HEK293T (cell line): ENCODE results near the gene TMEM144.
"Not testable (repeated sequence)": the region's sequence is repeated elsewhere in the genome, so short reads cannot be mapped to it uniquely, and the experiment has no call there.

ENCODE experiments used
- CTCF ChIA-PET: fragments of 350-600 bp; formaldehyde crosslinking; extraction: SDS; loops from one replicate; lab custom pipeline; 2021; ENCODE audit warnings: antibody characterized with exemption, inconsistent platforms; lab: Yijun Ruan, JAX
- POLR2A ChIA-PET: fragments of 350-600 bp; formaldehyde crosslinking; extraction: SDS; loops from one replicate; lab custom pipeline; 2020; ENCODE audit warnings: antibody characterized with exemption, inconsistent platforms; lab: Yijun Ruan, JAX
- DNase-seq: peaks from one replicate; pipeline ENCODE4 v3.0.0; 2012; ENCODE audit warnings: mixed read lengths; ENCODE audit errors: extremely low spot score
- ARNT ChIP-seq: fragments of 450-650 bp; IDR thresholded peaks from 2 replicates; pipeline ENCODE4 v1.6.1; 2017; ENCODE audit warnings: mild to moderate bottlenecking
- BHLHE40 ChIP-seq: fragments of 450-650 bp; IDR thresholded peaks from 2 replicates; pipeline ENCODE4 v1.6.1; 2016; ENCODE audit warnings: mild to moderate bottlenecking, moderate library complexity, borderline replicate concordance
- CTBP1 ChIP-seq: fragments of 450-650 bp; IDR thresholded peaks from 2 replicates; pipeline ENCODE4 v1.6.1; 2016; ENCODE audit warnings: borderline replicate concordance
- ELF4 ChIP-seq: fragments of 450-650 bp; IDR thresholded peaks from 2 replicates; pipeline ENCODE4 v1.6.1; 2017; ENCODE audit warnings: antibody characterized with exemption
- FOXA1 ChIP-seq: fragments of 450-650 bp; IDR thresholded peaks from 2 replicates; pipeline ENCODE4 v1.6.1; 2016; ENCODE audit warnings: mild to moderate bottlenecking
- FOXK2 ChIP-seq: fragments of 450-650 bp; IDR thresholded peaks from 2 replicates; pipeline ENCODE4 v1.6.1; 2016; ENCODE audit warnings: mild to moderate bottlenecking
- FOXM1 ChIP-seq: fragments of 450-650 bp; IDR thresholded peaks from 2 replicates; pipeline ENCODE4 v1.6.1; 2017; ENCODE audit warnings: mild to moderate bottlenecking, borderline replicate concordance
- HDGF ChIP-seq: fragments of 450-650 bp; IDR thresholded peaks from 2 replicates; pipeline ENCODE4 v1.6.1; 2017; ENCODE audit warnings: antibody characterized with exemption, borderline replicate concordance
- L3MBTL2 ChIP-seq: fragments of 450-650 bp; conservative IDR thresholded peaks from 2 replicates; pipeline ENCODE4 v1.6.1; 2016; ENCODE audit warnings: mild to moderate bottlenecking
- LEF1 ChIP-seq: fragments of 450-650 bp; IDR thresholded peaks from 2 replicates; pipeline ENCODE4 v1.6.1; 2017; ENCODE audit warnings: mild to moderate bottlenecking, borderline replicate concordance
- NFRKB ChIP-seq: fragments of 450-650 bp; IDR thresholded peaks from 2 replicates; pipeline ENCODE4 v1.6.1; 2016; ENCODE audit warnings: mild to moderate bottlenecking, moderate library complexity
- PKNOX1 ChIP-seq: fragments of 450-650 bp; IDR thresholded peaks from 2 replicates; pipeline ENCODE4 v1.6.1; 2016
- SP1 ChIP-seq: fragments of 450-650 bp; IDR thresholded peaks from 2 replicates; pipeline ENCODE4 v1.6.1; 2017
- SUZ12 ChIP-seq: fragments of 450-650 bp; IDR thresholded peaks from 2 replicates; pipeline ENCODE4 v1.6.1; 2016; ENCODE audit warnings: mild to moderate bottlenecking
- TARDBP ChIP-seq: fragments of 450-650 bp; IDR thresholded peaks from 2 replicates; pipeline ENCODE4 v1.6.1; 2016
- ZNF384 ChIP-seq: fragments of 450-650 bp; IDR thresholded peaks from 2 replicates; pipeline ENCODE4 v1.6.1; 2016

Gene TMEM144

GRCh38 chr4:158268553-158268952 is 58.3 kb downstream of the TMEM144 start:
- TF ChIP-seq SUZ12 (no peak), ZNF384 (no peak), SP1 (no peak), PKNOX1 (no peak), FOXA1 (no peak), HDGF (no peak)
- CTCF ChIA-PET: interaction anchor here (0.6 kb wide), 1 partner anchor 8 kb away, joined by 3 read pairs; no protein-coding TSS in a partner anchor
- POLR2A ChIA-PET: no interaction called here
- DNase-seq: no peak

GRCh38 chr4:158274636-158275035 is 64.3 kb downstream of the TMEM144 start:
- no peak for DNase-seq
- CTCF ChIA-PET: no interaction called here
- POLR2A ChIA-PET: no interaction called here
- TF ChIP-seq HDGF (no peak), BHLHE40 (no peak)

GRCh38 chr4:158277558-158277957 is 67.3 kb downstream of the TMEM144 start:
- ChIA-PET POLR2A (no interaction called here), CTCF (no interaction called here)
- DNase-seq: no peak
- TF ChIP-seq SP1 (no peak), CTBP1 (no peak), L3MBTL2 (no peak), FOXK2 (no peak), FOXA1 (no peak), BHLHE40 (no peak), PKNOX1 (no peak), NFRKB (no peak), TARDBP (no peak)

GRCh38 chr4:158279052-158279451 is 68.8 kb downstream of the TMEM144 start:
- POLR2A ChIA-PET, CTCF ChIA-PET, DNase-seq: not testable (repeated sequence)

- CTCF ChIA-PET: no interaction called here
- POLR2A ChIA-PET: no interaction called here
- no peak for TF ChIP-seq TARDBP
- no peak for TF ChIP-seq SP1
- no peak for TF ChIP-seq LEF1
- no peak for TF ChIP-seq L3MBTL2
- TF ChIP-seq CTBP1: no peak
- TF ChIP-seq ELF4: no peak
- no peak for TF ChIP-seq PKNOX1
- no peak for TF ChIP-seq FOXK2
- DNase-seq: no peak
Measured at GRCh38 chr4:158280856-158281255, 70.6 kb downstream of the TMEM144 start.

GRCh38 chr4:158282252-158282651 is 72.0 kb downstream of the TMEM144 start:
- ChIA-PET CTCF (no interaction called here), POLR2A (no interaction called here)
- DNase-seq: no peak
- TF ChIP-seq LEF1 (no peak), NFRKB (no peak), ZNF384 (no peak), FOXK2 (no peak), FOXM1 (no peak)

GRCh38 chr4:158285429-158286216 is 75.3 kb downstream of the TMEM144 start:
- ChIA-PET POLR2A (no interaction called here), CTCF (interaction anchor here (0.7 kb wide), 1 partner anchor 16 kb away, joined by 3 read pairs; no protein-coding TSS in a partner anchor)
- DNase-seq: no peak
- TF ChIP-seq FOXA1 (no peak), ARNT (no peak), NFRKB (no peak), TARDBP (no peak), ELF4 (no peak)

- ChIA-PET CTCF (no interaction called here), POLR2A (interaction anchor here (0.6 kb wide), 1 partner anchor 119 kb away, joined by 3 read pairs; no protein-coding TSS in a partner anchor)
- TF ChIP-seq LEF1 (no peak), SP1 (no peak), CTBP1 (no peak), FOXK2 (no peak), HDGF (no peak), FOXM1 (no peak), TARDBP (no peak), BHLHE40 (no peak), ARNT (no peak), NFRKB (no peak), FOXA1 (no peak), PKNOX1 (no peak), L3MBTL2 (no peak), SUZ12 (no peak), ELF4 (no peak), ZNF384 (no peak)
- DNase-seq: no peak
Measured at GRCh38 chr4:158290912-158291311, 80.6 kb downstream of the TMEM144 start.
